Thymus (tissue), 11 donors: Measurements from ENCODE around the gene TAB2. TPM values are rescaled to one million over a fixed set of nuclear protein-coding genes. Genes with fewer than 3 reads are reported as not detected.

Source experiments
- DNase-seq, 9 donors: peaks; one replicate each; pipeline ENCODE4 v3.0.0-alpha.2; 2013; ENCODE audit warnings: low spot score in 9 of 9, low read depth in 6 of 9, missing footprints in 1 of 9
- H3K27ac ChIP-seq, 2 donors: one replicate each; pipeline ENCODE4 v1.5.1; 2013; ENCODE audit warnings: control low read depth in 1 of 2, low read depth in 1 of 2, low read length in 1 of 2, mild to moderate bottlenecking in 1 of 2, moderate library complexity in 1 of 2
- H3K27me3 ChIP-seq, 2 donors: one replicate each; pipeline ENCODE4 v1.5.1; 2013; ENCODE audit warnings: low read length in 1 of 2; ENCODE audit not compliant: control insufficient read depth in 2 of 2, insufficient read depth in 1 of 2
- H3K36me3 ChIP-seq, 2 donors: one replicate each; pipeline ENCODE4 v1.5.1; 2013; ENCODE audit warnings: low read length in 1 of 2, mild to moderate bottlenecking in 1 of 2, moderate library complexity in 1 of 2; ENCODE audit not compliant: control insufficient read depth in 2 of 2, insufficient read depth in 2 of 2
- H3K4me1 ChIP-seq, 2 donors: one replicate each; pipeline ENCODE4 v1.5.1; 2013; ENCODE audit warnings: low read length in 2 of 2; ENCODE audit not compliant: control insufficient read depth in 2 of 2, insufficient read depth in 2 of 2
- H3K4me3 ChIP-seq, 2 donors: one replicate each; pipeline ENCODE4 v1.5.1; 2013; ENCODE audit warnings: low read length in 2 of 2, control low read depth in 1 of 2, mild to moderate bottlenecking in 1 of 2
- H3K9me3 ChIP-seq, 2 donors: one replicate each; pipeline ENCODE4 v1.5.1; 2013; ENCODE audit warnings: low read length in 1 of 2, mild to moderate bottlenecking in 1 of 2; ENCODE audit not compliant: control insufficient read depth in 2 of 2, insufficient read depth in 1 of 2
- WGBS: extraction: QIAGEN DNeasy Blood & Tissue Kit; methylation state at CpG from one replicate; pipeline ENCODE4 v1.1.7; 2013; 5-methylcytosine and 5-hydroxymethylcytosine counted together
- polyA plus RNA-seq: library from polyadenylated mRNA; stranded (reverse); fragments of 200-250 nt; gene quantifications from one replicate; pipeline ENCODE4 v1.2.3, GENCODE V29; 2013
- total RNA-seq: library from RNA; stranded (reverse); fragments of 120-200 nt; gene quantifications from one replicate; pipeline ENCODE4 v1.2.4, GENCODE V29; 2013
- donor health status: healthy.

The TAB2 gene
- total and polyA plus RNA-seq, 2 donors, result 30.8 to 34.3 TPM

DNA sequence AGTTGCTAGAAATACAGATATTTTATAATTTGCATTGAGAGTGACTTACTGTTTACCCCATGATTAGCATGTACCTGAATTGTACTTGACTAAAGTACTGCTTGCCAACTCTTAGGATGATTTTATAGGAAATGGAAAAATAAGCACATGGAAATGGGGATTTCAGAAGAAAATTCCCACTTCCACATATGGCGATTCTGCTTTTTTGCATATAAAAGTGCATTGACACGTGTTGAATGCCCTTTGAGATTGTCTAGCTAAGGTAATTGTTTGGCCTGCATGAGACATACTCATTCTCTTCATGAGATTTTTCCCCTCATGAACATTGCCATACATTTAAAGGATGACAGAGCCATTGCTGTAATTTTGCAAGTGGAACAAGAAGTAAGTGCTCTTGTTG lies 10.1 kb downstream of the TAB2 start:
- DNase-seq, result no peak
- Histone ChIP-seq H3K27me3 (no peaks in the 10 kb centered on the region), H3K4me1 (peaks cover 6 to 10% of the 10 kb centered on the region in 2 donors), H3K36me3 (no peaks in the 10 kb centered on the region), H3K4me3 (no peak overlapping the region), H3K27ac (no peak overlapping the region), H3K9me3 (no peaks in the 10 kb centered on the region)
- 99% methylated on average over 2 of the region's 2 CpGs for whole genome bisulfite sequencing

DNA sequence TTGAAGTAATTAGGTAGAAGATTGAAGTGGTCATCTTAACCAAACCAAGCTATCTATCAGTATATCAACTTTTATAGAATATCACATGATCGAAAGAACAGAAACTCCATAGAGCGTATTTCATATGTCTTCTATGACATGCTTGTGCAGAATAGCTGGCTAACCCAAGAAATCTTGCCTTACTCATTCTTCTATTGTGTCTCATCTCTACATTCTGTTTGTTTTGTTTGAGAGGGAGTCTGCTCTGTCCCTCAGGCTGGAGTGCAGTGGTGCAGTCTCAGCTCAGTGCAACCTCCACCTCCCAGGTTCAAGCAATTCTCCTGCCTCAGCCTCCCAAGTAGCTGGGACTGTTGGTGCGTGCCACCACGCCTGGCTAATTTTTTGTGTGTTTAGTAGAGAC lies 10.6 kb downstream of the TAB2 start:
- Histone ChIP-seq H3K4me1 (peaks cover 6 to 10% of the 10 kb centered on the region in 2 donors), H3K4me3 (no peak overlapping the region), H3K27me3 (no peaks in the 10 kb centered on the region), H3K36me3 (no peaks in the 10 kb centered on the region), H3K27ac (no peak overlapping the region), H3K9me3 (no peaks in the 10 kb centered on the region)
- no peak for DNase-seq
- 99% methylated on average over 4 of the region's 4 CpGs for WGBS

DNA sequence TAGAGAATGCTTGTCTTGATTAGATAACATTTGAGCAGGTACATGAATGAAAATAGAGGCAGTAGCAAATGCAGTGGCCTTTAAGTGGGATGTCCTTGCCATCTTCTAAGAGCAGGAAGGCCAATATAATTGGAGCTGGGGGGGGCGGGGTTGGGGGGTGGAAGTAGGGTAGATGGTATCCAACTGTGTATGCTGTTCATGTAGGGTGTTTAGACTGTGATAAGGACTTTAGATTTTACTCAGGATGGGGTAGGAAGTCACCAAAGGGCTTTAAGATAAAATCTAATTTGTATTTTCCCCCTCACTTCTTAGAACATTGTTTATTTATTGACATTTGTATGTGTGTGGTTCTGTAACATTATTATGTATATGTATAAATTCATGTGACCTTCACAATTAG lies 12.0 kb downstream of the TAB2 start:
- Histone ChIP-seq H3K9me3 (no peaks in the 10 kb centered on the region), H3K4me1 (peaks cover 3 to 10% of the 10 kb centered on the region in 2 donors), H3K4me3 (no peak overlapping the region), H3K27ac (no peak overlapping the region), H3K36me3 (no peaks in the 10 kb centered on the region), H3K27me3 (no peaks in the 10 kb centered on the region)
- WGBS, result 92% methylated on average over 1 of the region's 1 CpG
- DNase-seq, result no peak

DNA sequence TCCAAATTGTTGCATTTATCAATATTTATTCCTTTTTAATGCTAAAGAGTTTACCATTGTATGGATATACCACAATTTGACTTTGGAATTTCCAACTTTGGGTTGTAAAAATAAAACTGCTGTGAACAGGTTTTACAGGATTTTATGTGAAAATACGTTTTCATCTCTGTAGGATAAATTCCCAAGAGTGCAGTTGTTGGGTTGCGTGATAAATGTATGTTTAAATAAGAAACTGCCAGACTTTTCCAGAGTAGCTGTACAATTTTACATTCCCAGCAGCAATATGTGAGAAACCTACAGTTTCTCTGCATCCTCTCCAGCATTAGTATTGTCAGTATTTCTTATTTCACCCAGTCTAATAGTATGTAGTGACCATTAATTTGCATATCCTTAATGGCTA lies 12.6 kb downstream of the TAB2 start:
- Histone ChIP-seq H3K27me3 (no peaks in the 10 kb centered on the region), H3K36me3 (no peaks in the 10 kb centered on the region), H3K27ac (no peak overlapping the region), H3K4me1 (peaks cover 0 to 10% of the 10 kb centered on the region in 2 donors), H3K9me3 (no peaks in the 10 kb centered on the region), H3K4me3 (no peak overlapping the region)
- no peak for DNase-seq
- 91% methylated on average over 2 of the region's 2 CpGs for WGBS

DNA sequence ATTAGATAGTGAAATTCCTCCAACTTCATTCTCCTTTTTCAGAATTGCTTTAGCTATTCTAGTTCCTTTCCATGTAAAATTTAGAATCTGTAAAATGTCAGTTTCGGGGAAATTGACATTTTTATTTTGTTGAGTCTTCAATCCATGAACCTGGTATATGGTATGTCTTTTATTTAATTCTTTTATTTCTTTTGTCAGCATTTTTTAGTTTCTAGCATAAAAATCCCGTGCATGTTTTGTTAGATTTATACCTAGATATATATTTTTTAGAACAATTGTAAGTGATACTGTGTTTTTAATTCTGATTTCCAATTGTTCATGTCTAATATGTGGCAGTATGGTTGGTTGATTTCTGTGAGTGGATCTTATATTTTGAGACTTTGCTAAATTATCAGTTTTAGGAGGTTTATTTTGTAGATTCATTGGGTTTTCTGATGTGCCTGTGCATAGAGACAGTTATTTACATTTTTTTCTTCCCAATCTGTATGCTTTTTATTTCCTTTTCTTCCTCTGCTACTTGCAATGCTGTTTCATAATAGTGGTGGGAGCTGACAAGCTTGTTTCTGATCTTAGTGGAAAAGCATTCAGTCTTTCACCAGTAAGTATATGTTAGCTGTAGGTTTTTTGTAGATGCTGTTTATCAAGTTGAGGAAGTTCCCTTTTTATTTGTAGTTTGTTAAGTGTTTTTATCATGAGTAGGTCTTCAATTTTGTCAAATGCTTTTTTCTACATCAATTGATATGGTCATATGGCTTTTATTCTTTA lies 13.7 kb downstream of the TAB2 start:
- DNase-seq, result no peak
- no peak overlapping the region for H3K4me3 ChIP-seq
- no peaks in the 10 kb centered on the region for H3K9me3 ChIP-seq
- WGBS, result 92% methylated on average over 2 of the region's 2 CpGs
- no peaks in the 10 kb centered on the region for H3K27me3 ChIP-seq
- H3K4me1 ChIP-seq, result peaks cover 0 to 12% of the 10 kb centered on the region in 2 donors
- H3K27ac ChIP-seq, result no peak overlapping the region
- no peaks in the 10 kb centered on the region for H3K36me3 ChIP-seq

DNA sequence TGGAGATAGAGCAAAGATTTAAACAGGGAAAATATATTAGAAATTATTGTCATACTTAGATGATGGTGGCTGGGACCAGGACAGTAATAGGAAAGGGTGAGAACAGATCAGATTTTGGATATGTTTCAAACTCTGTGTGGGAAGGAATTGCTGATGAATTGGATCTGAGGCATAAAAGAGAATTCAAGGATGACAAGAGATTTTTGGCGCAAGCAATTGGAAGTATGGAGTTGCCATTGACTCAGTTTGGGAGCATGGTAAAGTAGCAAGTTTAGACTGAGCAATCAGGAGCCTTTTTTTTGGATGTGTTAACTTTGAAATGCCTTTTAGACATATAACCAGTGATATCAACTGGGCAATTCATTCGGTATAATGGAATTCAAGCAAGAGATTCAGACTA lies 14.4 kb downstream of the TAB2 start:
- 95% methylated on average over 2 of the region's 2 CpGs for WGBS
- Histone ChIP-seq H3K27me3 (no peaks in the 10 kb centered on the region), H3K9me3 (no peaks in the 10 kb centered on the region), H3K27ac (no peak overlapping the region), H3K4me3 (no peak overlapping the region), H3K36me3 (no peaks in the 10 kb centered on the region), H3K4me1 (peaks cover 0 to 12% of the 10 kb centered on the region in 2 donors)
- DNase-seq, result no peak

DNA sequence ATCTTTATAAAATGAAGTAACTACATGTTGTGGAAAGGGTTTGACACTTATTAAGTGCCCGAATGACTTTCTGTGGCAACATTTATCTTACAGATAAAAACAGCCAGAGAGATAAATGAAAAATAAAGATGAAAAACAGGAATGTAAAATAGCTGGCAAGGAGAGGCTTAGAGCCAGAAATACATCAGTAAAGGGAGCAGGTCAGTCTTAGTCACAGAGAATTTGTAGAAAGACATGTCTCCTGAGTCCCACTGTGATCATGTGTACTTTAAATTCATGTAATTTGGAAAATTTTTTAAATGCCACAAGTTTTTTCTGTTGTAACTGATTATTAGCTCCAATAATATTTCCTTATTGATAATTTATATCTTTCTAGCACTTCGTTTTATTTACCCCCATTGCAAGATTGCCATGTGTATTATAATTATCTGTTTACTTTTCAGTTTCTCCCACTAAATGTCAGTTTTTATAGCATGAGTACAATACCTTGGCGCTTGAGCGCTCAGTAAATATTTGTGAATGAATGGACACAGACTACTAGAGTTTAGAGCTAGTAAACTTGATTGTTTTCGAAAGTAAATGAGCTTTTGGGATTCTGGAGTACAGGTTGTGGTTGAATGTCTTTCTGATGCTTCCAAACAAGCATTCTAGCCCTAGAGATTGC lies 15.2 kb downstream of the TAB2 start:
- no peaks in the 10 kb centered on the region for H3K27me3 ChIP-seq
- 98% methylated on average over 5 of the region's 5 CpGs for WGBS
- H3K9me3 ChIP-seq, result no peaks in the 10 kb centered on the region
- H3K4me3 ChIP-seq, result no peak overlapping the region
- H3K4me1 ChIP-seq, result peaks cover 0 to 12% of the 10 kb centered on the region in 2 donors
- no peak overlapping the region for H3K27ac ChIP-seq
- no peaks in the 10 kb centered on the region for H3K36me3 ChIP-seq
- no peak for DNase-seq

DNA sequence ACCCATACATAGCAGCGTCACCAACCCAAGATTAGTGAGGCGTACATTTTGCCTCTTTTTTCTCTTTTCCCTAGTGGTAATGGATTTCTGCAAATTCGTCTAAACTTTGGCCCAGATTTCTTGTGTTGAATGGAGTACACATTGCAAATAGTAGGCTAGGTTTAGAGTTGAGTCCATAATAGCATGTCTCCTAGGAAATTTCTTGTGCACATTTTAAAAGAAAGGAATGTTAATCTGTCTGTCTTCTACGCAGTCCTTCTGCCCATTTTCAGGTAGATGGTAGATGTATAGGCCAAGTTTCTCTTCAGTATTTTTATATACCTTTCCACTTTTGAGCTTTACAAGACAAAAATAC lies 15.7 kb downstream of the TAB2 start:
- Histone ChIP-seq H3K9me3 (no peaks in the 10 kb centered on the region), H3K27ac (no peak overlapping the region), H3K27me3 (no peaks in the 10 kb centered on the region), H3K4me1 (peaks cover 0 to 12% of the 10 kb centered on the region in 2 donors), H3K4me3 (no peak overlapping the region), H3K36me3 (peaks cover 0 to 3% of the 10 kb centered on the region in 2 donors)
- DNase-seq, result no peak
- WGBS, result 97% methylated on average over 4 of the region's 4 CpGs

DNA sequence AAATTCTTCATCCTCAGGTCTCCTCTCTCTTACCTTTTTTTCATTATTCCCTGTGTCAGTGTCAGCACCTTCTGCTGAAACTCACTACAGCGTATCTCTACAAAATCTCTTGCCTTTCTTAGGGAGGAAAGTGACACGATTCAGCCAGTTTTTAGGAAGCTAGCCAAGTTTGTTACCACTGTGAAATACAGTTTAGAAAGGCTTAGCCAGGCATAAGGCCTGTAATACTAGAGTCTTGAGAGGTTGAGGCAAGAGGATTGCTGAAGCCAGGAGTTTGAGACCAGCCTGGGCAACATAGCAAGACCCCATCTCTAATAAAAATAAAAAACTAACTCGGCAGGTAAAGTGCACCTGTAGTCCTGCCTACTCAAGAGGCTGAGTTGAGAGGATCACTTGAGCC lies 16.7 kb downstream of the TAB2 start:
- no peak overlapping the region for H3K27ac ChIP-seq
- 59% methylated on average over 3 of the region's 3 CpGs for WGBS
- no peaks in the 10 kb centered on the region for H3K27me3 ChIP-seq
- DNase-seq, result no peak
- peaks cover 0 to 5% of the 10 kb centered on the region in 2 donors for H3K9me3 ChIP-seq
- H3K4me1 ChIP-seq, result peaks cover 0 to 7% of the 10 kb centered on the region in 2 donors
- H3K36me3 ChIP-seq, result peaks cover 0 to 3% of the 10 kb centered on the region in 2 donors
- H3K4me3 ChIP-seq, result no peak overlapping the region
